OCI-LY3 (cell line): ENCODE results near the gene NDRG3.

ENCODE experiments used
- EZH2phosphoT487 ChIP-seq: fragments of 200-600 bp; shearing (Covaris generic); IDR thresholded peaks from 2 replicates; pipeline ENCODE4 v1.6.1; 2018; ENCODE audit warnings: antibody characterized with exemption, mixed run types, low read depth
- TF ChIP-seq, protein P1 (sequence below): fragments of 200-600, 300-600 bp; sonication (generic); IDR thresholded peaks from 2 replicates; pipeline ENCODE4 v1.5.1; 2014; ENCODE audit warnings: antibody characterized with exemption, low read length, low read depth

GRCh38 chr20:36777576-36777975 lies 31.7 kb upstream of the NDRG3 start:
- TF ChIP-seq, protein P1, sequence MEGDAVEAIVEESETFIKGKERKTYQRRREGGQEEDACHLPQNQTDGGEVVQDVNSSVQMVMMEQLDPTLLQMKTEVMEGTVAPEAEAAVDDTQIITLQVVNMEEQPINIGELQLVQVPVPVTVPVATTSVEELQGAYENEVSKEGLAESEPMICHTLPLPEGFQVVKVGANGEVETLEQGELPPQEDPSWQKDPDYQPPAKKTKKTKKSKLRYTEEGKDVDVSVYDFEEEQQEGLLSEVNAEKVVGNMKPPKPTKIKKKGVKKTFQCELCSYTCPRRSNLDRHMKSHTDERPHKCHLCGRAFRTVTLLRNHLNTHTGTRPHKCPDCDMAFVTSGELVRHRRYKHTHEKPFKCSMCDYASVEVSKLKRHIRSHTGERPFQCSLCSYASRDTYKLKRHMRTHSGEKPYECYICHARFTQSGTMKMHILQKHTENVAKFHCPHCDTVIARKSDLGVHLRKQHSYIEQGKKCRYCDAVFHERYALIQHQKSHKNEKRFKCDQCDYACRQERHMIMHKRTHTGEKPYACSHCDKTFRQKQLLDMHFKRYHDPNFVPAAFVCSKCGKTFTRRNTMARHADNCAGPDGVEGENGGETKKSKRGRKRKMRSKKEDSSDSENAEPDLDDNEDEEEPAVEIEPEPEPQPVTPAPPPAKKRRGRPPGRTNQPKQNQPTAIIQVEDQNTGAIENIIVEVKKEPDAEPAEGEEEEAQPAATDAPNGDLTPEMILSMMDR, result no peak
- TF ChIP-seq EZH2phosphoT487, result no peak
